DMS 273 treated with DMSO at 0.1 percent for 48 hours (cell line): ENCODE results near the gene LYPD6B.
A peak's percentile ranks its signal among the peaks of the same experiment; 100 is the strongest.

Experiments
- DNase-seq: peaks from one replicate; lab custom pipeline; 2025; lab: John Stamatoyannopoulos, UW

The LYPD6B gene

DNA sequence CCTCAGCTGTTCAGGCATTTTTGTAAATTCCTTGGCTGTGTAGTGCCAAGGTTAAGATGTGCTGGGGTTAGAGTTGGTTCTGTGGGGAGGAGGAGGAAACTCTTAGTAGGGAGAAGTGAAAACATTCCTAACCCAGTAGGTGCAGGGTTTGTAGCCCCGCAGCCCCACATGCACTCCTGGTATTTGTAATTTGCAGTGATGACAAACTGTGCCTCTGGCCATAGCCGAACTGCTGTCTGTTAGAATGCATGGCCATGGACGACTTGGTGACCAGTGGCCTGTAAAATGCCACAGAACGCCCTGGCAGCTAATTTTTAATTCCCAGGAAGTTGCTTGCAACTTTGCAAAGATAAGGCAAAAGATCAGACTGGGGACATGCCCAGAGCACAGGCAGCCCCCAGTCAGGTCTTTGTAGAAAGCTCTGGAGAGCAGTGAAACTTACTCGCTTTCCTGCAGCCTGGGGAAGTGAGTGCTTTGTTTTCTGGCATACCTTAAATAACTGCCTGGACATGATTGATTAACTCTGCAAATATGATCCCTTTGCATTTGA lies 38.4 kb downstream of the LYPD6B start:
- no peak for DNase-seq

DNA sequence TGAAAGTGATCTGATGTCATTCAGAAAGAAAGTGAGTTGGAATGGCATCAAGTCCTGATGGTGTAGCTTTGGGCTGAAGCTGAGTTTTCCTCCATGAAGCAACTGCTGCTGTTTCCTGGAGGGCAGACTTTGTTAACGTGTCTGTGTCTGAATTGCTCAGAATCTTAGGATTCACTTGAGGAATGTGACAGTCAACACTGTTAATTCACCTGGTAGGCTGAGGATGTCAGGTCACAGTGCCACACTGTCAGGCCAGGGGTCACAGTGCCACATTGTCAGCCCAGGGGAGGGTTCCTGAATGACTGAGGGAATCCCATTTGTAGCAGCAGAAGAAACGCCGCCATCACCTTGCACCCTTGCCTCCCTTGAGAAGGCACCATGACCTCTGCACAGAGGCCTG lies 39.4 kb downstream of the LYPD6B start:
- no peak for DNase-seq

DNA sequence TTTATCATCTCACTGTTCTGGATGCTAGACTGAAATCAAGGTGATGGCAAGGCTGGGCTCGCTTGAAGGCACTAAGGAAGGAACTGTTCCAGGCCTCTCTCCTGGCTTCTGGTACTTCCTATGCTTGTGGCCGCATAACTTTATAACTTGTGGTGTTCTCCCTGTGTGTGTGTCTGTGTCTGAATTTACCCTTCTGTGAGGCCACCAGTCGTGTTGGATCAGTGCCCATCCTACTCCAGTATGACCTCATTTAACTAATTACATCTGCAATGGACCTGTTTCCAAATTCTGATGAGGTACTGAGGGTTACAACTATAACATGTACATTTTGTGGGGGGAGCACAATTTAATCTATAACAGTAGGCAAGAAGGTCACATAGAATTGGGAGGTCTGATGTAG lies 41.6 kb downstream of the LYPD6B start:
- no peak for DNase-seq

DNA sequence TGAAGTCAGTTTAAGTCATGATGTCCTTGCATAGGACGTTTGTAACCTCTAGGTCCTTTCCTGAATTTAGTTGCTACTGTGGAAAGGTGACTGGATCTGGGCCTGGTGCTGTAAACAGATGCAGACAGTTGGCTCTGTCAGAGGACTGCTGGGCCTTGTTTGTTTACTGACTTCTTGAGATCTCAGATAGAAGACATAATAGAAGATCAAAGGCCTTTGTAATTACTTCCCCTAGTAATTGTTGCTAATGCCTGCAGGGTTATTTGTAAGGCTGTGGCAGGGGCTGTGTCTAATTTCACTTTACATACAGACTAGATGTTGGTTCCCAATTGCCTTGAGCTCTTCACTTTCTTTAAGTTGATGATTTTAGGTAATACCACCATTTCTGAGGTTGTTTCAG lies 42.5 kb downstream of the LYPD6B start:
- DNase-seq, result no peak

DNA sequence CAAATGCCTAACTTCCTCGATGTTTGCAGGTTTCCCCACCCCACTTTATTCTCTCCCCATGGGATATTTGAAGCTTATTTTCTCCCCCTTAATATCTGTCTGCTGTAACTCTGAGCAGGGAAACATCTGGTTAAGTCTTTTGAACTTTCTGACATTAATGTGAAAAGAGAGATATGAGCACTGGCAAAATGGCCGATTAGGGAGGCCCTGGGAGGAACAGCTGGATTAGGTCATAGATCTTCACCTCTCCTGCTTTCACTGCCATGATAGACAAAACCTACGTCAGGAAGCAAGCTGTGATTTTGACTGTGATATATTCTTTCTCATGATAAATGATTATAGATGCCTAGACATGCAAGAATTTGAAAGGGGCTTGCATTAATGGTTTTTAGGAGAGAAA lies 43.6 kb downstream of the LYPD6B start:
- DNase-seq, result no peak

- no peak for DNase-seq
Observed at GRCh38 chr2:149082735-149083134, 44.2 kb downstream of the LYPD6B start.

DNA sequence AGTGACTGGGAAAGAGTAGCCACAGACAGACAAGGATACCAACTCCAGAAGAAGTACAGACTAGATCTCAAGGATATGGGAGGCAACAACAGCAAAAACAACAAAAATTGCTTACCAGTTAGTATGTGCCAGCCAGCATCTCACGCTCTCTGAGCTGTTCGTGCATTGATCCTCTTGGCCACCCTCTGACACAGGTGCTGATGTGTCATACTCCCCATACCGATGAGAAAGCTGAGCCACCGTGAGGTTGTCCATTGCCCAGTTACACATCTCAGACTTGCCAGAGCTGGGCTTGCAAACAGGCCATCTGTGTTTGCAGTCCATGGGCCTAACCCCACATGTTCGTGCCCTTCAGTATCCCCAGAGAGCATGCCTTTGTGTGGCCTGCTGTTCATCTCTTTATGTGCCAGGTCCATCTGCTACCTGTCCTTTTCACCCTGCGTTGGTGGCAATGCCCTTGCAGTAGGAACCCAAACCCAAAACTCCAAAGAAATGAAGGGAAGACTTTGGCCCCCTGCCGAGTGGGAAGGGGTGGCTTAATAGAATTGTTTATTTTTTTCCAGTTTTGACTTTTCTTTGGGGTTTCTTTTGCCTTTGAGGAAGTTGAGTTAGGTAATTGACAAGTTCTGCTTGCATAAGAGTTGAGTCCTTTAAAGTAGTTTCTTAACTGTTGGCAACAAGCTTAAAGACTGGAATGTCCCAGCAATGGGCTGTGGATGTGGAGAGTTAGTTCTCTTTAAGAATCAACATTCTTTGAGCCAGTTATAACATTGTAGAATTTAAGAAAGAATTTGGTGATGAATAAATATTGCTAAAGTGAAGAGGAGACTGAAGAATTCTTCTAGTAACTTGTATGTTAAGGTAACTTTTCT lies 46.7 kb downstream of the LYPD6B start:
- peak; percentile 44 for DNase-seq

DNA sequence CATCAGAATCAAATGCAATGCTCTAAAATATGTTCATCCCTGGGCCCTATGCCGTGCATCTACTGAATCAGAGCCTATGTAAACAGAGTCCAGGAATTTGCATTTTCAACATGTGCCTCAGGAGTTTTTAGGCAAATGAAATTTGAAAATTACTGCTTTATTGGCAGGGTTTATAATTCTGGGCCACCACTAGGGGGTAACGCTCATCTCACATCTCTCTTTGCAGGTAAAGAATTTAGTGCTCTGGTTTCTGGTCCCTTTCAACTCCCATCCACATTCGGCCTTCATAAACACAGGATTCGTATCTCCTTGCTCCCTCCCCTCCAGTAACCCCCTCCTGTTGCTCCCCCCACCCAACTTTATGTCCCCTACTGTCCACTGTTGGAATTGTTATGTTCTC lies 49.3 kb downstream of the LYPD6B start:
- no peak for DNase-seq

DNA sequence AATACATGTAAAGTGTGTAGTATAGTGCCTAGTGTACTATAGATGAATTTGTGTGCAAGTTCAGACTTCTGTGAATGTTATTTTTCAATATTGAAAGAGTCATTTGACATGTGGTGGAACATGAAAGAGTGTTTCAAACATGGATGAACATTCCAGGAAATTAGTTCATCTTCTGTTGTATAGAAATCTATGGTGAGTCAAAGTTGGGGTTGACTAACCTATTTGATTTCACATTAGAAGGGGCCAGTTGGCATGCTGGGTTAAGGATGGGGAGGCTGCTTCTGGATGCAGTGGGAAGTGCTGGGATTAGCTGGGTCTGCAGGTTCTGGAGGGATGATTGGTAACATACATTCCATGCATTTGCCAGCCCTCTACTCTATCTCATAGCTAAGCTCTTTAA lies 50.6 kb downstream of the LYPD6B start:
- DNase-seq, result no peak

DNA sequence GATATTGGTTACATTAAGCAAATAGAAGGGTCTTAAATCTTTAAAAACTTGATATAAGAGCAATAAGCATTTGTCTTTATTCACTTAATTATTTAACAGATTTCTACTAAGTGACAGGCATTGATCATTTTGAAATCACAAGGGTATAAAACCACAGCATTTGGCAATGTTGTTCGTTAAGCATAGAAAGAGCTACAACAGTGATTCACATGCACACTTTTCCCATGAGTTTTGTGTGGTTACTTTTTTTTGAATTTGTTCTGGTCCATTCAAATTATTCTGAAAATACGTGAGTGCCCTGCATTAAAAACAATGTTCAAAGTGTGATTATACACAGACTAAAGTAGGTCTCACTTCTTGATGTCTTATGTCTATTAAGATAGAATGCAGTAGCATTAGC lies 52.2 kb downstream of the LYPD6B start:
- DNase-seq, result no peak

DNA sequence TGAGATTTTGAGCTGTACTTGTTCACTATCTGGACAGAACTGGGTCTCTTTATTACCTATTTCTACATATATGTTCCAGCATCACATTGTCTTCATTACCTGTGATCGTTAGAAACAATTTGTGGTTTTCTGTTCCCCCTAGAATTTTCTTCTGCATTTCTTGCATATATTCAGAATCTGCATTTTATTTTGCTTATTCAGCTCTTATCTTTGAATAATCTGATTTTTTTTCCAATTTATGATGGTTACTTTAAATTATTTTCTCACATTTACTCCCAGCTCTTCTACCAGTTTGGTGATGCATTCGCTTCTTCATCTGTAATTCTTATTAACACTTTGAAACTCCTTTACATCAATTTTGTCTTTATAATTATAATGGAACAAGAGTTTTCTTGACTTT lies 55.1 kb downstream of the LYPD6B start:
- DNase-seq, result no peak

GRCh38 chr2:149094217-149095015 lies 55.9 kb downstream of the LYPD6B start:
- no peak for DNase-seq

DNA sequence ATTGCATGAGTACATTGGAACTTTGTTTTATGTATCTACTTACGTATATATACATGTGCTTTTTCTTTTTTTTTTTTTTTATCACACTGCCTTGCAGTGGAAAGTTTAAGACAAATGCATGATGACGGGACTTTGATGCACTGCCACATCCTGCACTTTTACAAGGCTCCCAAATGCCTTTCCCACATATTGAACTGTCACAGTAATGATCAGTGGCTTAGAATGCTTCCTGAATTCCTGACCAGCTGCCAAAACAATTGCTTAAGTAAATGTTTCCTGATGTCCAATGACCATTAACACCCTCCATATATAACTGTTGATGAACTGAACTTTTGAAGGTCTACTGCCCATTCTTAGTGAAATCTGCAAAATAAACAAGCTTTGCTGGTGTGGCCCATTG lies 60.2 kb downstream of the LYPD6B start:
- DNase-seq, result no peak

DNA sequence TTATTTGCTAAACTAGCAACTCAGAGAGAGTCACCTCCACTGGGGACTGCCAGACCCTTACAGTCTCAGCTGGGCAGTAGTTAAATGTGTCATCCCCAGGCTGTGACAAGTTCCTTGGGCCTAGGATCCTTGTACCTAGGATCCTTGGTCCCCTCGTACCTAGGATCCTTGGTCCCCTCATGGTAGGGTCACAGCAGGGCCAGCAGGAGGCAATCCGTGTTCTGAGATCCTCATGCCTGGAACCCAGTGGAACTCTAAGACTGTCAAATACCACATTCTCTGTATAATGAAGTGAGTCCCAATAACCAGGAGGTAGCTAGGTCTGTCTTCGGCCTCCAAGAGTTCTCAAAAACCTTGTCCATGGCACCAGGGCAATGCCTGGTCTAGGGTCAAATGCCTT lies 60.8 kb downstream of the LYPD6B start:
- no peak for DNase-seq

DNA sequence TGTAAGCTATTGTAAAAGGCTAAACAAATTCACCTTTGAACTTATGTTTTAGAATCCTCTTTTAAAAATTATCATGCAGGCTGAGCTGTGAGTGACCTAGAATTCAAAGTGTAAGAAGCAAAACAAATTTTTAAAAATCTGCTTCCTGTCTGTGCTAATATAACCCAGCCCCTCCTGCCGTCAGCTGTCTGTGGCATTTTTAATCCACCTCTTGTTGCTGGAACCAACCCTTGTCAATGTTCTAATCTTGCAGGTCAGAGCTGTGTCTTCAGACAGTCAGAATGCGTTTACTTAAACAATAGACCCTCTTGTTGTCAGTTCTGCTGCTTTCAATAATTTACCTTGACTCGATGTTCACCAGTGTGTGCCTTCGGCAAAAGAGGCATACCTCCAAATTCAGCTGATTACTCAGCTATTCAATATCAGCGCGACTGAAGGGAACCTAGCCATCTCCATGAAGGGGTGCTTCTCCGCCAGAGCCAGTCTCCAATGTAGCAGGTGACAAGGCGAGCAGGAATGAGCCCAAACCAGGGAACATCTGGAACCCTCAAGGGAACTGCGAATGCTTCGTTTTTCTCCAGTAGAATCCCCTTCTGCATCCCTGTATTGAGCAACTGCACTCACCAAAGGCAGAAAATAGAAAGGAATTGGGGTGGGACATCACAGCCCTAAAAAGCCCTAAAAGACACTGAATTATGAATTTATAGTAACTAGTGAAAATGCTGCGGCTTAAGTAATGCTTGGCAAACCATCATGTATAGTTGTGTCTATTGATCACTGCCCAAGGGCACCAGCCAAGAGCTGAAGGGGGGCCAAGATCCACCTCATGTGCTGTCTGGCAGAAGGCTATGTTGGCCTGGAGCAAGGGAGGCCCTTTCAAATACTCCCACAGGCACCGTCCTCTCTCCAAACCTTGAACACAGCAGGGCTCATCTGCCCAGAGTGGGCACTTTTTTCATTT lies 62.5 kb downstream of the LYPD6B start:
- DNase-seq, result no peak

GRCh38 chr2:149101818-149102217 lies 63.3 kb downstream of the LYPD6B start:
- no peak for DNase-seq

GRCh38 chr2:149103081-149103620 lies 64.7 kb downstream of the LYPD6B start:
- no peak for DNase-seq

- DNase-seq, result no peak
Observed at GRCh38 chr2:149104221-149104620, 65.7 kb downstream of the LYPD6B start.

- DNase-seq, result no peak
Observed at GRCh38 chr2:149112068-149112467, 73.6 kb downstream of the LYPD6B start.

GRCh38 chr2:149112713-149113112 lies 74.2 kb downstream of the LYPD6B start:
- no peak for DNase-seq

DNA sequence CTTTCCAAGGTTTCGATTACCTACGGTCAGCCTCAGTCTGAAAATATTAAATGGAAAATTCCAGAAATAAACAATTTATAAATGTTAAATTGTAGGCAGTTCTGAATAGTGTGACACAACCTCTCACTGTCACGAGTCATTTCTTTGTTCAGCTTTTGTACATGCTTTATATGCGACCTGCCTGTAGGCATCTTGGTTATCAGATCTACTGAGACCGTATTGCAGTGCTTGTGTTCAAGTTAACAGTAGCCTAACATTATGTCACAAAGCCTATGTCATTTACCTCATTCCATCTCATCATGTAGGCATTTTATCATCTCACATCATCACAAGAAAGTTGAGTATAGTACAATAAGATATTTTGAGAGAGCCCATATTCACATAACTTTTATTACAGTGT lies 77.3 kb downstream of the LYPD6B start:
- DNase-seq, result no peak

- no peak for DNase-seq
Observed at GRCh38 chr2:149119368-149119767, 80.9 kb downstream of the LYPD6B start.
